ENCODE measurements around the gene TNFRSF19.

The TNFRSF19 gene

DNA sequence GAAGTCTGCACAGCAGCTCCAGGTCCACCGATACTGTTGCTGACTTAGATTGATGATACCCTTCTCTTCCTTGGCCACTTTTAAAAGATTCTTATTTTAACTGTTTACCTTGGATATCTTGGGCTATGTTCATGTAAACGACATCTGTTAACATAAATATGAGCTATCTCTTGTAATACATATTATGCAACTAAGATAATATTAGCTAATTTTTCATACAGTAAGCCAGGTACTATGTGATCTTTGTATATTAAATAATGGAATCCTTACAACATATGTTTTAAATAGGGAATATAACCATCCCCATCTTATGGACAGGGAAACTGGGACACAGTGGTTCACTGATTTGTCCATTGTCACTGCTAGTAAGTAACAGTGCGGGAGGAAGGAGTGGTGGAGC, 37.9 kb downstream of the TNFRSF19 start:
- TF ChIP-seq, protein P1, sequence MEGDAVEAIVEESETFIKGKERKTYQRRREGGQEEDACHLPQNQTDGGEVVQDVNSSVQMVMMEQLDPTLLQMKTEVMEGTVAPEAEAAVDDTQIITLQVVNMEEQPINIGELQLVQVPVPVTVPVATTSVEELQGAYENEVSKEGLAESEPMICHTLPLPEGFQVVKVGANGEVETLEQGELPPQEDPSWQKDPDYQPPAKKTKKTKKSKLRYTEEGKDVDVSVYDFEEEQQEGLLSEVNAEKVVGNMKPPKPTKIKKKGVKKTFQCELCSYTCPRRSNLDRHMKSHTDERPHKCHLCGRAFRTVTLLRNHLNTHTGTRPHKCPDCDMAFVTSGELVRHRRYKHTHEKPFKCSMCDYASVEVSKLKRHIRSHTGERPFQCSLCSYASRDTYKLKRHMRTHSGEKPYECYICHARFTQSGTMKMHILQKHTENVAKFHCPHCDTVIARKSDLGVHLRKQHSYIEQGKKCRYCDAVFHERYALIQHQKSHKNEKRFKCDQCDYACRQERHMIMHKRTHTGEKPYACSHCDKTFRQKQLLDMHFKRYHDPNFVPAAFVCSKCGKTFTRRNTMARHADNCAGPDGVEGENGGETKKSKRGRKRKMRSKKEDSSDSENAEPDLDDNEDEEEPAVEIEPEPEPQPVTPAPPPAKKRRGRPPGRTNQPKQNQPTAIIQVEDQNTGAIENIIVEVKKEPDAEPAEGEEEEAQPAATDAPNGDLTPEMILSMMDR (IDR thresholded peaks at IDR 0.05; ENCODE audit: low read depth, low read length): no peak
- H3K4me3 ChIP-seq (ENCODE audit: low read depth, low read length): no peak overlapping the region

DNA sequence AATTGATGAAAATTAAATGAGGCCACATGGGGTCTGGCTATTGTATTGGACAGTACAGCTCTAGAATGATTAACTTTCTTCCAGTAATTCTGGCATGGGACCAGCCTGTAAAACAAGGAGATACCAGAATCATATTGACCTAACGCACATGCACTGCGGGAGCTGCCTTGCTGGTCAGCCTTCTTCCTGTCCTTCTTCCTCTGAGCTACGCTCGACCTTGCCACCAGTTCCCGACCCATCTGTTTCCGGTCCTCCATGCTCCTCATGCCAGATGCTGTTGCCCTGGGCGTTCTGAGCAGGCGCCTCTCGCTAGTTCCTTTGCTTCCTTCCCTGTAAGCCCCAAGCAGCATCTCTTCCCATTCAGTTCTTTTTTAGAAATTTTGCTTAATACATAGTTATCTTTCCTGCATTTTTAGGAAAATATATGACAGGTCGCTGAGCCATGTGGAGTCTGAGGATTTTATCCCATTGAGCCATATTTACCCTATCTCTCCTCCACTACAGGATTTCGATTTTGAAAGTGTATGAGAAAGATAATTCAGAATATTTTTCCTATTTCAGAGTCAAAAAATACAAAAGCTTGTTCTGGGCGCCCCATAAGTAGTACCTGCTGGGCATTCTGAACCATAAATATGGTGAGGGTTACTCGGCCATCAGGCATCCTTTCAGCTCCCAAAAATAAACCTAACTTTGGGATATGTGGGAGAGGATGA, 38.6 kb downstream of the TNFRSF19 start:
- TF ChIP-seq, protein P1 (IDR thresholded peaks at IDR 0.05; ENCODE audit: low read depth, low read length): no peak

DNA sequence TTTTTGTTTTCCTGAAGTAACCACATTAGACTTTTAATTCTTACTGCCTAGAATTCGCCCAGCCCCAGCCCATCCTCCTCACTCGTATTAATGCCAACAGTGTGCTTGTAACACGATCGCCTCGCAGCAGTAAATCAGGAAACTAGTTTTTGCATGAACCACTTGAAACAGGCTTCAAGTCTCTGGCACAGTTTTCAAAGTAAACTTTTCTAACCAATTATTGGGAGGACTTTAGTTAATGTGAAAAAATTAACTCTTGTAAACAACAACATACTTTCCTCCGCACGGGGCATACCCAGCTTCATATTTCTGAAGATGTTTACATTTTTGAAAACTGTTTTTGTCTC, 39.2 kb downstream of the TNFRSF19 start:
- H3K4me3 ChIP-seq (ENCODE audit: low read depth, low read length): peak overlapping the region; percentile 5; the same call in 1 of the 2 replicates
- TF ChIP-seq, protein P1 (IDR thresholded peaks at IDR 0.05; ENCODE audit: low read depth, low read length): no peak

More for the DNA sequence above, 38.6 kb downstream of the TNFRSF19 start:
- H3K4me3 ChIP-seq (ENCODE audit: low read depth, low read length): peak overlapping the region; percentile 0; the same call in 1 of the 2 replicates

DNA sequence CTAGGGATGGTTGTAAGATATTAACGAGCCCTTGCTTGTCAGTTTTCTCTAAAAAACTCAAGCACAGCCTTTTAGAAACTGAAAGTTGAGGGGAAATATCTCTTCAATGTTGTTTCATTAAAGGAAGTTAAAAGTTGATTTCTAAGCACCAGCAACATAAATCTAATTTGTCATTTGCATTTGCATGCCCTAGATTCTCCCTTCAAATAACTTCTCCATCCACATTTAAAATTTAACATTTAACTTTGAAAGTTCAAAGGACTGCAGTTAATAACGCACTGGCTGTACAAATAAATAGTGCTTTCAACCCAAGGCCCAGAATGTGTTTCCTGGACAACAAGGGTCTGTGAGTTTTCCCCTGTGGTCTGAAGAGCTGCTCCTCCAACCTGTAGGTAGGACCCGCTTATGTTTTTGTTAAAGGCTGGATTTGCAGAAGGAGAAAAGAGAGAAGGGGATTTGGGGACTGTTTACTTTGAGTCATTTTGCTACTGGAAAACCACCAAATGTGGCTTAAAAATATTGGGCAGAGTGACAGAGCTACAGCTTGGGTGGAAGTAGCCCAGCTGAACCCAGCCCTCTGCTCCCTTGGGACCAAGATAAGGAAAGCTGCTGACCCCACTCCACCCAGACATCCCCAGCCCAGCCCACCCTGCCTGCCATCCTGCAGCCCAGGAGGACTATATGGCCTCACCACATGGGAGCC, 39.8 kb downstream of the TNFRSF19 start:
- H3K4me3 ChIP-seq (ENCODE audit: low read depth, low read length): peak overlapping the region; percentile 5; the same call in 1 of the 2 replicates
- TF ChIP-seq, protein P1 (IDR thresholded peaks at IDR 0.05; ENCODE audit: low read depth, low read length): no peak

DNA sequence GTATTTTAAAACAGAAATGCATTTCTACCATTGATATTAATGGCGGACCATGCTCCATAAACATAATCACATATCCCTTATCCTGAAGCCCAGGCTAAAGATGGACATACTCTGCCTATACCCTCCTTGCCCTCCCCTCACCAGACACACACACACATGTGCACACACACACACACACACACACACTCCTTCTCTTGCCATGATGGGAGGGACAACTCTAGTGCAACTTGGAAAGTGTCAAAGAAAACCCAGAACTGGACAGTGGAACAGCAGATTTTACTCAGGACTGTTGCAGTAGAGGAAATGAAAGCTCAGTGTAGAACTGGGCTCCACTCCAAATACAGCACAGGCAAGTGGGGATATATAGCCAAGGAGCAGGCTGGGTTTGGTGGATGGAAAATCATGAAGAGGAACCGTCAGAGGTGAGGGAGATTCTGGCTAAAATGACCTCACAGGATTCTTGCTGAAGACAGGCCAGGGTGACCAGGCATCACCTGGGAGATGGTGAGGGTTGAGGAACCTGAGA, 40.8 kb downstream of the TNFRSF19 start:
- no peak overlapping the region for H3K4me3 ChIP-seq (ENCODE audit: low read depth, low read length)
- TF ChIP-seq, protein P1 (IDR thresholded peaks at IDR 0.05; ENCODE audit: low read depth, low read length): no peak

DNA sequence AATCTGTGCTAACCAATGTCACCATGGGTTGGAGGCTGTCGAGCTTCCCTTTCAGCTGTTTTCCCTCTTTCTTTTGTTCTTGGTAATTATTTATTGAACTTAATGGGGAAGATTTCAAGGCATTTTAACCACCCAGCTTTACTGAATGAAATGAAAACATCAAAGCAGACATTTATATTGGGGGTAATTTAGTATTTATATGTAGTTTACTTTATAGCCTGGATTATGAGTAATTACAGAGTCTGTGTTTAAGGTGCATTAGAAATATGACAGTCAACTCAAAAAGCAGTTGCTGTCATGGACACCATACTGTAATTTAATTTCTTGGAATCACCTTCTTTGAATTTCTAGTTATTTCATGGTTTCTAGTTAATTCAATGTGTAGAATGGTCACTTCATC, 42.0 kb downstream of the TNFRSF19 start:
- no peak overlapping the region for H3K4me3 ChIP-seq (ENCODE audit: low read depth, low read length)
- TF ChIP-seq, protein P1 (IDR thresholded peaks at IDR 0.05; ENCODE audit: low read depth, low read length): no peak

DNA sequence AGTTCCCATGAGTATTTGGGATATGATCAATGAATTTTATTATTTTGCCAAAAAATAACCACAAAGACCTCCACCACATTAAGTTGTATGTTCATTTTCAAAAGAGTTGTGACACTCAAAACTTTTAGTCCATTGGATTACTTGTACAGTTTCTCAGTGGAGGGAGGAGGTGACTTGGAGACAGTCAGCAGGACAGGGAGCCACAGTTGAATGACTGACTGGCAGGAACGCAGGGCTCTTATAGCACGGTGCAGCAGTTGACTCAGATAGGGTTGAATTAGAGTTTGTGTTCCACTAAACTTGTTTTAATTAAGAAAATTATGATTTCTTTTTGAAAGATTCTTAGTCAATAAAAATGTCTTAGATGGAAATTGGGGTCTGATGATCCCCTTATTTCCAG, 42.5 kb downstream of the TNFRSF19 start:
- TF ChIP-seq, protein P1 (IDR thresholded peaks at IDR 0.05; ENCODE audit: low read depth, low read length): no peak

More for the DNA sequence above, 42.5 kb downstream of the TNFRSF19 start:
- no peak overlapping the region for H3K4me3 ChIP-seq (ENCODE audit: low read depth, low read length)

Measured in WI38 (cell line).